ENCODE data around the gene MCU. TPM values are rescaled to one million over a fixed set of nuclear protein-coding genes. Genes with fewer than 3 reads are reported as not detected.

Gene MCU
- total and polyA plus RNA-seq, 9 donors = 81.9 to 135 (median 113) TPM

DNA sequence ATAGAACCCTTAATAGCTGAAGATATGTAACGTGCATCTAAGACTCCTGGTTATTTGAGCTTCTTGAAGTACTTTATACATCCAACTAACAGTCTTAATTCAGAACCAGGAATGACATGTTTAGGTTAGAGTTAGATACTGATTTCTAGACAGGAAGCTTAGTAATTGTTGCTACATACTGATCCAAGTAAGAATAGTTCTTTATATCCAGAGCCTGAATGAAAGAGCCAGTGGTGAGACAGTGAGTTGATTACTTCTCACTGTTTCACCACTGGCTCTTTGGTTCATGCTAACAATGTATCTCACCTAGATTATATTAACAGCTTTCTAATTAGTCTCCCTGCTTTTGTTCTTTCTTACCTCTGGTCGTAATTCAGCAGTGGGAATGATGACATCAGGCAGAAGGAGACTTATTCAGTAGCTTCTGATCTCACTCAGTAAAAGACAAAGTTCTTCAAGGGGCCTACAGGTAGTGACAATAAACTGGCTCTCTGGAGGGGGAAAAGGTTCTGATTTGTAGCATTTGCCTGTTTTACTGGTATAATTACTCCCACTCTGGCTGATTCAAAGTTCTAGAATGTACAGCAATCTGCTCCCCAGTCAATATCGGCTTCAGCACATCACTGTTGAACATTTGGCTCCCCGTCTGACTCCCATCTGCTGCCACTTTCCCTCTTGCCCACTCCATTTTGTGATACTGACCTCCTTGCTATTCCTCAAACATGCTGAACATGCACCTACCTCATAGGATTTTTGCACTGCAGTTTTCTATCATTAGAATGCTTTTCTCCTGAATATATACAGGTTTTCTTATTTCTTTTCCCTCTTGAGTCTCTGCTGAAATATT, 29.1 kb downstream of the MCU start:
- H3K27me3 ChIP-seq (ENCODE audit: control insufficient read depth, insufficient read depth, low read length) = no peaks in the 10 kb centered on the region
- no peak for DNase-seq
- no peak overlapping the region for H3K4me3 ChIP-seq (ENCODE audit: low read length)
- peaks cover 13% of the 10 kb centered on the region for H3K36me3 ChIP-seq (ENCODE audit: control insufficient read depth, insufficient read depth, low read length)
- H3K27ac ChIP-seq (ENCODE audit: low read length) = no peak overlapping the region
- no peaks in the 10 kb centered on the region for H3K9me3 ChIP-seq (replicated peaks; ENCODE audit: control insufficient read depth, low read depth, low read length)
- 89% methylated on average over 2 of the region's 4 CpGs for WGBS (ENCODE audit: insufficient coverage)
- no peaks in the 10 kb centered on the region for H3K4me1 ChIP-seq (ENCODE audit: control insufficient read depth, insufficient read depth, low read length)

GRCh38 chr10:72727130-72727529, 35.2 kb downstream of the MCU start:
- H3K27ac ChIP-seq (ENCODE audit: low read length) = no peak overlapping the region
- 42% methylated on average over 1 of the region's 2 CpGs for WGBS (ENCODE audit: insufficient coverage)
- no peak overlapping the region for H3K4me3 ChIP-seq (ENCODE audit: low read length)
- H3K4me1 ChIP-seq (ENCODE audit: control insufficient read depth, insufficient read depth, low read length) = no peaks in the 10 kb centered on the region
- H3K27me3 ChIP-seq (ENCODE audit: control insufficient read depth, insufficient read depth, low read length) = no peaks in the 10 kb centered on the region
- H3K36me3 ChIP-seq (ENCODE audit: control insufficient read depth, insufficient read depth, low read length) = no peaks in the 10 kb centered on the region
- H3K9me3 ChIP-seq (replicated peaks; ENCODE audit: control insufficient read depth, low read depth, low read length) = no peaks in the 10 kb centered on the region
- peak; percentile 42 for DNase-seq

DNA sequence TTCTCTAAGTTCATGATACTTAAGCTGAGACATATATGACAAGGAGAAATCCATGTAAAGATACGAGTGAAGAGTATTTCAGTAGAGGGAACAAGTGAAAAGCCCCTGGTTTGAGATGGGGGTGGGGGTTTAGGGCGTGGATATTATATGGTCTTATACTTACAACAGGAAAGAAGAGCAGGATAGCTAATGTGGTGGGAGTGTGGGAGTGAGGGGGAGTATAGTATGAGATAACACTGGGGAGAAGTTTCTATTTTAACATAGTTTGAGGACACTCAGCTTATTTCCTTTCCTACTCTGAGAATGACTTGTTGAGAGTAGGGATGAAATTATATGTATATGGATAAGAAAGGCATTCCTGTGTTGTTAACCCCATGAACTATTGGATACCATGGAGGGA, 36.5 kb downstream of the MCU start:
- no peak overlapping the region for H3K4me3 ChIP-seq (ENCODE audit: low read length)
- DNase-seq = no peak
- H3K27ac ChIP-seq (ENCODE audit: low read length) = no peak overlapping the region
- no peaks in the 10 kb centered on the region for H3K9me3 ChIP-seq (replicated peaks; ENCODE audit: control insufficient read depth, low read depth, low read length)
- H3K4me1 ChIP-seq (ENCODE audit: control insufficient read depth, insufficient read depth, low read length) = no peaks in the 10 kb centered on the region
- no CpG with 5 or more reads among the region's 2 CpGs for WGBS (ENCODE audit: insufficient coverage)
- H3K27me3 ChIP-seq (ENCODE audit: control insufficient read depth, insufficient read depth, low read length) = no peaks in the 10 kb centered on the region
- no peaks in the 10 kb centered on the region for H3K36me3 ChIP-seq (ENCODE audit: control insufficient read depth, insufficient read depth, low read length)

GRCh38 chr10:72729528-72729927, 37.6 kb downstream of the MCU start:
- H3K9me3 ChIP-seq (replicated peaks; ENCODE audit: control insufficient read depth, low read depth, low read length) = no peaks in the 10 kb centered on the region
- no peak for DNase-seq
- no peaks in the 10 kb centered on the region for H3K27me3 ChIP-seq (ENCODE audit: control insufficient read depth, insufficient read depth, low read length)
- H3K4me1 ChIP-seq (ENCODE audit: control insufficient read depth, insufficient read depth, low read length) = no peaks in the 10 kb centered on the region
- H3K36me3 ChIP-seq (ENCODE audit: control insufficient read depth, insufficient read depth, low read length) = no peaks in the 10 kb centered on the region
- H3K4me3 ChIP-seq (ENCODE audit: low read length) = no peak overlapping the region
- WGBS (ENCODE audit: insufficient coverage) = 89% methylated on average over 1 of the region's 3 CpGs
- no peak overlapping the region for H3K27ac ChIP-seq (ENCODE audit: low read length)

DNA sequence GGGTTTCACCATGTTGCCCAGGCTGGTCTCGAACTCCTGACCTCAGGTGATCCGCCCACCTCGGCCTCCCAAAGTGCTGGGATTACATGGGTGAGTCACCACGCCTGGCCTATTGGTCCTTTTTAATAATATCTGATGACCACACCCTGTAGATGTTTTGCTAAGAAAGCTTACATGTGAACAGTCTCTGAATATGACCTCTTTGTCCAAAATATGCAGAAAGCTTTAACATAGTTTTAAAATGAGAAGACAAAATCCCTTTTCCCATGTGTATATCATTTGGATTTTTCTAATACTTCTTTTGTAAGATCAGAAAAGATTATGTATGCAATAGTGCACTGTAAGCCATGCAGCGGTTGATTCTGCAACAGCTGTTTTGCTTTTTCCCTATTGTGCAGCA, 38.5 kb downstream of the MCU start:
- 25% methylated on average over 1 of the region's 5 CpGs for WGBS (ENCODE audit: insufficient coverage)
- Histone ChIP-seq H3K27me3 (ENCODE audit: control insufficient read depth, insufficient read depth, low read length) (no peaks in the 10 kb centered on the region), H3K9me3 (replicated peaks; ENCODE audit: control insufficient read depth, low read depth, low read length) (no peaks in the 10 kb centered on the region), H3K4me1 (ENCODE audit: control insufficient read depth, insufficient read depth, low read length) (peaks cover 2% of the 10 kb centered on the region), H3K27ac (ENCODE audit: low read length) (peak overlapping the region; percentile 37), H3K4me3 (ENCODE audit: low read length) (no peak overlapping the region), H3K36me3 (ENCODE audit: control insufficient read depth, insufficient read depth, low read length) (no peaks in the 10 kb centered on the region)
- DNase-seq = peak; percentile 83

- no CpG with 5 or more reads among the region's 4 CpGs for WGBS (ENCODE audit: insufficient coverage)
- DNase-seq = no peak
- Histone ChIP-seq H3K27ac (ENCODE audit: low read length) (no peak overlapping the region), H3K4me3 (ENCODE audit: low read length) (no peak overlapping the region), H3K36me3 (ENCODE audit: control insufficient read depth, insufficient read depth, low read length) (no peaks in the 10 kb centered on the region), H3K4me1 (ENCODE audit: control insufficient read depth, insufficient read depth, low read length) (peaks cover 10% of the 10 kb centered on the region), H3K9me3 (replicated peaks; ENCODE audit: control insufficient read depth, low read depth, low read length) (no peaks in the 10 kb centered on the region), H3K27me3 (ENCODE audit: control insufficient read depth, insufficient read depth, low read length) (no peaks in the 10 kb centered on the region)
These were observed 40.0 kb downstream of the MCU start for GRCh38 chr10:72731916-72732419.

DNA sequence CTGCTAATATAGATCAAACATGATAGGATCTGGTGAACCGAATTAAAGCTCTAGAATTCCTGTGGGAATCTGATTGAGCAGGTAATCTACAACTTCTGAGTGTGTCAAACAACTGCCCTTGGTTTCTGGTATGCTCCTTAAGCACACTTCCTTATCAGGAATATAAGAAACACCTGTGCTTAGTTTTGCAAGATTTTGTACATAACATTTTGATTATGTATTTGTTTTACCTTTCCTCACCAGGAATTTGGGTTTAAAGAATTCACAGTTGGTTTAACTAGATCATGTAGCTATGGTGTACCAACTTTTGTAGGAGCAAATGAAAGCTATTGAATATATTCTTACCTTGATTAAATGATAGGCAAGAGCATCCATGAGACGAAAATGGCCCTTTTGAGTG, 40.6 kb downstream of the MCU start:
- peaks cover 10% of the 10 kb centered on the region for H3K4me1 ChIP-seq (ENCODE audit: control insufficient read depth, insufficient read depth, low read length)
- no peaks in the 10 kb centered on the region for H3K27me3 ChIP-seq (ENCODE audit: control insufficient read depth, insufficient read depth, low read length)
- H3K36me3 ChIP-seq (ENCODE audit: control insufficient read depth, insufficient read depth, low read length) = no peaks in the 10 kb centered on the region
- no CpG with 5 or more reads among the region's 2 CpGs for WGBS (ENCODE audit: insufficient coverage)
- H3K4me3 ChIP-seq (ENCODE audit: low read length) = no peak overlapping the region
- H3K27ac ChIP-seq (ENCODE audit: low read length) = no peak overlapping the region
- DNase-seq = no peak
- no peaks in the 10 kb centered on the region for H3K9me3 ChIP-seq (replicated peaks; ENCODE audit: control insufficient read depth, low read depth, low read length)

DNA sequence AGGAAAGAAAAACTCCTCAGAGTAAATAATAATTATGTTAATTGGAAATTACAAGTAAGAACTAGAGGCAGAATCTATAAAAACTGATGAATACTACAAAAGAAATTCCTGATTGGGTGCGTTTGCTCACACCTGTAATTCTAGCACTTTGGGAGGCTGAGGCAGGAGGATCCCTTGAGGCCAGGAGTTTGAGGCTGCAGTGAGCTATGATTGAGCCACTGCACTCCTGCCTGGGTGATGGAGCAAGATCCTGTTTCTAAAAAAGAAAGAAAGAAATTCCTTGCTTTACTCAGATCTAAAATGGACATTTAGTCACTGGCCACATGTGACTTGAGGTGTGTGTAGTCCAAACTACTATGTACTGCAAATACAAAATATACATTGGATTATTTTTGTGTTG, 42.0 kb downstream of the MCU start:
- no peaks in the 10 kb centered on the region for H3K36me3 ChIP-seq (ENCODE audit: control insufficient read depth, insufficient read depth, low read length)
- H3K4me1 ChIP-seq (ENCODE audit: control insufficient read depth, insufficient read depth, low read length) = peaks cover 10% of the 10 kb centered on the region
- no peaks in the 10 kb centered on the region for H3K27me3 ChIP-seq (ENCODE audit: control insufficient read depth, insufficient read depth, low read length)
- H3K9me3 ChIP-seq (replicated peaks; ENCODE audit: control insufficient read depth, low read depth, low read length) = no peaks in the 10 kb centered on the region
- 100% methylated on average over 1 of the region's 1 CpG for WGBS (ENCODE audit: insufficient coverage)
- DNase-seq = no peak
- H3K27ac ChIP-seq (ENCODE audit: low read length) = no peak overlapping the region
- H3K4me3 ChIP-seq (ENCODE audit: low read length) = no peak overlapping the region

DNA sequence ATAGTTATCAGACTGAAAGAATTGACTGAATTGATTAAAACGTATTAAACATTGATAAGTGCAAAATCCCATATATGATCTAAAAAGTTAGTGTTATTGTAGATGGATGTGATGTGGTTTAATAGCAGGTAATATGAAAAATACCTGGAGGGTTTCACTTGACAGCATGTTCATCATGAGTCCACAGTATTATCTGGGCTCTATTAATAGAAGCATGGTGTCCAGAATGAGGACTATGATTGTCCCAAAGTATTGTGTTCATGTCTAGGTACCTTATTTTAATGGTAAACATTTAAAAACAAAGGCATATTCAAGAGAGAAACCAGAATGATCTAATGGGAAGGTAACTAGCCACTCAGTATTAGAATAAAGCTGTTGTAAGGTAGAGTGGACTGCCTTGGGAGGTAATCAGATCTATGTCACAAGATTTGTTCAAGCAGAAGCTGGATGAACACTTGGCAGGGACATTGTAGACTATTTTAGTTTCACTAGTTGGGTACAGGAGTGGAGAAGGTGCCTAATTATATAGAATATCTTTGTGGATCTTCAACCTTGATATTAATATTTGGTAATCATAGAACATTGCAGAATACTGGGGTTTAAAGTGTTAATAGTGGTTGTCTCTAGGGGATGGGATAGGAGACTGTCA, 43.5 kb downstream of the MCU start:
- H3K4me1 ChIP-seq (ENCODE audit: control insufficient read depth, insufficient read depth, low read length) = peaks cover 15% of the 10 kb centered on the region

DNA sequence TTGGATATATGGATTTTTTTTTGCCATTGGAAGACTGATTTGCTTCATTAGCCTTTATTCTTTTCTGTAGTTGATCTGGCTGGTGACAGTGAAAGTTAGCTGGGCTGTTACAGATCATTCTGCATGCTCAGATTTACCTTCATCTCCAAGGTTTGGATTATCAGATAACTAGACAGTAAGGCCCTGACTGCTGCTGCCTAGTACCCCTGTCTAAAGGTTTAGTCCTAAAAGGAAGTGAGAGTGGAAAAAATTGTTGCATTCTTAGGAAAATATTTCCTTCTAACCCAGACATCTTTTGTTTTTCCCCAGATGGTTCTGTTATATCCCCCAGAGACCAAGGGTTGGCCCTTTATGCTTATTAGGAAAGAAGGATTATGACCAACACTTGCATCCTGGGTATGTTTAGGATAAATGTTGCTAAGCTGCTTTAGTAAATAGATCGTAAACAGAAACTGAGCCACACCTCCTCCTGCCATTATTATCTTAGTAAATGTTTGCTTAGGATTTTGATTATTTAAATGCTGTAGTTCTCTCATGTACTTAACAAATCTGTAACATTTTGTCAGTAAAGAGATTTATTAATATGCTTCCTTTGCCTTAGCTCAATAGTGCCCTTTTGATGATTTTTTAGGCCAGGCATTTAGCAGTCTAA, 44.4 kb downstream of the MCU start:
- Histone ChIP-seq H3K36me3 (ENCODE audit: control insufficient read depth, insufficient read depth, low read length) (no peaks in the 10 kb centered on the region), H3K4me3 (ENCODE audit: low read length) (no peak overlapping the region), H3K9me3 (replicated peaks; ENCODE audit: control insufficient read depth, low read depth, low read length) (no peaks in the 10 kb centered on the region), H3K27ac (ENCODE audit: low read length) (peak overlapping the region; percentile 88), H3K4me1 (ENCODE audit: control insufficient read depth, insufficient read depth, low read length) (peaks cover 17% of the 10 kb centered on the region), H3K27me3 (ENCODE audit: control insufficient read depth, insufficient read depth, low read length) (no peaks in the 10 kb centered on the region)
- no CpG with 5 or more reads among the region's 1 CpG for WGBS (ENCODE audit: insufficient coverage)
- DNase-seq = peak; percentile 92

More for the DNA sequence above, 43.5 kb downstream of the MCU start:
- Histone ChIP-seq H3K4me3 (ENCODE audit: low read length) (no peak overlapping the region), H3K27me3 (ENCODE audit: control insufficient read depth, insufficient read depth, low read length) (no peaks in the 10 kb centered on the region), H3K36me3 (ENCODE audit: control insufficient read depth, insufficient read depth, low read length) (no peaks in the 10 kb centered on the region), H3K9me3 (replicated peaks; ENCODE audit: control insufficient read depth, low read depth, low read length) (no peaks in the 10 kb centered on the region), H3K27ac (ENCODE audit: low read length) (peak overlapping the region; percentile 88)
- peak; percentile 45 for DNase-seq
- no CpG with 5 or more reads among the region's 1 CpG for WGBS (ENCODE audit: insufficient coverage)
